HepG2 (cell line): ENCODE measurements around the gene RAB34. TPM values are rescaled to one million over a fixed set of nuclear protein-coding genes. Genes with fewer than 3 reads are reported as not detected.

Experiments
- HNRNPH1 ChIP-seq: fragments of 200-400 bp; formaldehyde crosslinking; optimal IDR thresholded peaks from 2 replicates; pipeline ENCODE3; 2017; ENCODE audit warnings: mild to moderate bottlenecking, low read depth, low read length
- HOXA7 ChIP-seq: sonication (generic); formaldehyde crosslinking; IDR thresholded peaks from 2 replicates; pipeline ENCODE4 v1.8.1; 2022; ENCODE audit warnings: mild to moderate bottlenecking, missing genetic modification reagents, moderate library complexity
- IRX3 ChIP-seq: sonication (generic); formaldehyde crosslinking; IDR thresholded peaks from 2 replicates; pipeline ENCODE4 v1.8.1; 2023; ENCODE audit warnings: mild to moderate bottlenecking, low read depth, missing genetic modification reagents, borderline replicate concordance
- KLF9 ChIP-seq: IDR thresholded peaks from 2 replicates; pipeline ENCODE4 v1.6.1; 2016; ENCODE audit warnings: low read depth
- MIXL1 ChIP-seq: IDR thresholded peaks from 2 replicates; pipeline ENCODE4 v1.6.1; 2016
- NCOR1 ChIP-seq: fragments of 200-600 bp; sonication (generic); IDR thresholded peaks from 2 replicates; pipeline ENCODE4 v1.7.0; 2017; ENCODE audit warnings: antibody characterized with exemption, low read length, borderline replicate concordance
- NFE2 ChIP-seq: sonication (generic); formaldehyde crosslinking; IDR thresholded peaks from 2 replicates; pipeline ENCODE4 v1.4.0; 2020; ENCODE audit warnings: missing genetic modification reagents
- NFYC ChIP-seq: IDR thresholded peaks from 2 replicates; pipeline ENCODE4 v1.6.1; 2016; ENCODE audit warnings: missing genetic modification reagents, missing compliant biosample characterization
- NR2C2 ChIP-seq: sonication (generic); formaldehyde crosslinking; IDR thresholded peaks from 2 replicates; pipeline ENCODE4 v1.4.0; 2020; ENCODE audit warnings: missing genetic modification reagents, mild to moderate bottlenecking, moderate library complexity, borderline replicate concordance
- SRSF1 ChIP-seq: fragments of 200-400 bp; formaldehyde crosslinking; optimal IDR thresholded peaks from 2 replicates; pipeline ENCODE3; 2017; ENCODE audit warnings: mild to moderate bottlenecking, low read depth, low read length, moderate library complexity
- ZBTB38 ChIP-seq: sonication (generic); formaldehyde crosslinking; IDR thresholded peaks from 2 replicates; pipeline ENCODE4 v1.5.1; 2020; ENCODE audit warnings: mild to moderate bottlenecking, missing genetic modification reagents
- ZC3H4 ChIP-seq: sonication (generic); formaldehyde crosslinking; IDR thresholded peaks from 2 replicates; pipeline ENCODE4 v1.4.0; 2020; ENCODE audit warnings: missing genetic modification reagents, borderline replicate concordance
- ZFP36 ChIP-seq: fragments of 150-350 bp; IDR thresholded peaks from 2 replicates; pipeline ENCODE4 v1.6.1; 2018; ENCODE audit warnings: borderline replicate concordance, low read length, low read depth; ENCODE audit not compliant: partially characterized antibody
- ZFP82 ChIP-seq: sonication (generic); formaldehyde crosslinking; IDR thresholded peaks from 2 replicates; pipeline ENCODE4 v1.5.1; 2020; ENCODE audit warnings: mild to moderate bottlenecking, missing genetic modification reagents, borderline replicate concordance
- ZNF354B ChIP-seq: sonication (generic); formaldehyde crosslinking; IDR thresholded peaks from 2 replicates; pipeline ENCODE4 v1.8.0; 2022; ENCODE audit warnings: mild to moderate bottlenecking, missing genetic modification reagents
- ZNF510 ChIP-seq: sonication (generic); formaldehyde crosslinking; IDR thresholded peaks from 2 replicates; pipeline ENCODE4 v1.4.0; 2020; ENCODE audit warnings: low read depth, mild to moderate bottlenecking, missing genetic modification reagents
- ZNF552 ChIP-seq: sonication (generic); formaldehyde crosslinking; IDR thresholded peaks from 2 replicates; pipeline ENCODE4 v1.9.0; 2022; ENCODE audit warnings: missing genetic modification reagents, mild to moderate bottlenecking, borderline replicate concordance
- polyA plus RNA-seq, 8 experiments: library from polyadenylated mRNA; depleted of rRNA in 3 of 8; stranded (reverse) in 7 of 8; unstranded in 1 of 8; fragments of >200 nt; fragmentation: Illumina TruSeq in 4 of 8; extraction: Trizol in 4 of 8; gene quantifications; 2 replicates each; pipeline versions ENCODE4 v1.2.1 to v1.2.3, GENCODE V29; 2011 to 2016; ENCODE audit warnings: low read depth in 4 of 8, missing spikeins in 1 of 8, mixed read lengths in 1 of 8; ENCODE audit not compliant: insufficient read depth in 1 of 8
- total RNA-seq, 5 experiments: library from RNA; depleted of rRNA; stranded (reverse); fragments of >200 nt; fragmentation: Illumina TruSeq; extraction: Trizol; gene quantifications; 2 replicates each; pipeline ENCODE4 v1.2.3, GENCODE V29; 2016; ENCODE audit warnings: low read depth in 1 of 5
- TF ChIP-seq, protein P1 (sequence below): sonication (generic); formaldehyde crosslinking; IDR thresholded peaks from 2 replicates; pipeline ENCODE4 v1.8.1; 2022; ENCODE audit warnings: low read depth, mild to moderate bottlenecking, missing genetic modification reagents
- TF ChIP-seq, protein P2 (sequence below): sonication (generic); formaldehyde crosslinking; IDR thresholded peaks from 2 replicates; pipeline ENCODE4 v1.5.0; 2020; ENCODE audit warnings: mild to moderate bottlenecking, missing genetic modification reagents, borderline replicate concordance
- TF ChIP-seq, protein P3 (sequence below): sonication (generic); formaldehyde crosslinking; IDR thresholded peaks from 2 replicates; pipeline ENCODE4 v1.4.0; 2020; ENCODE audit warnings: mild to moderate bottlenecking, missing genetic modification reagents
- TF ChIP-seq, protein P4 (sequence below): IDR thresholded peaks from 2 replicates; pipeline ENCODE4 v1.6.1; 2012; ENCODE audit warnings: low read depth, low read length, improper control_type of control experiment

Gene RAB34
- total and polyA plus RNA-seq, 2 of the 13 experiments (the other 11 are each of a cell fraction or from before 2014, with no cell fraction given): 0.49 TPM; not detected in 1

DNA sequence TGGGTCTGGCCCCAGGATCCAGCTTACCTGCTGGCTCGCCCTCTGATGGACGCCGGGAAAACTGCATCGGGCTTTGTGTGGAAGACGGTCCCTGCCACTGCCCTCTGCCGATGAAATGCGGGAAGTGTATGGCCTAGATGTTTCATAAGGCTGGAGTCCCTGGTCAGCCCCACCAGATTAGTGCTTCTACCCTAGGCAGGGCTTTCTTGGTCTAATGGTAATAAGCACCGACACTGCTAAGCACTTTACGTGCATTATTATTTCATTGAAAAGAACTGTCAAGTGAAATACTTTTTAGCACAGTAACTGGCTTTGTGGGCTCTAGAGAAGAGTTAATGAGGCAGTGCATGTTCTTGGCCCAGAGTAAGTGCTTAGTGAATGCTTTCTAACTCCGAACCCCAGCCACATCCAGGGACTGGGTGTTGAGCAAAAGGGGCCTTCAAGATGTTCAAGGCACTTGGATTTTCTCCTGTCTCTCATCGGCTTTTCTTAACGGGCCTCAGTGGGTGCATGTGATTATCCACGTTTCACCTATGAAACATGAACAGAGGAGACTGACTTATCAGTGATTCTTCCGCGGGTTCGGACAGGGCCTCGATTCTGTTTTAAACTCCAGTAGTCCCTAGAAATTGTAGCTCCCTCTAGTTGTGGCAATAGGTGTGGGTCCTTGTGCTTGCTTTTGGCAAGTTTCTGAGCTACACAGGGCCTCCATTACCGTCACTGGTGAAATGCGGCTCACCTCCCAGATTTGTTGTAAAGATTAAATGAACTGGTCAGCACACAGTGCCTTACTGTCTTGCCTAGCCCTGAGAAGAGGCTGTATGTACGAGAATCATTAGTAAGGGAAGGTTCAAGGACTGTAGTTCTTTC lies 32.7 kb upstream of the RAB34 start (continued):
- TF ChIP-seq, protein P1, sequence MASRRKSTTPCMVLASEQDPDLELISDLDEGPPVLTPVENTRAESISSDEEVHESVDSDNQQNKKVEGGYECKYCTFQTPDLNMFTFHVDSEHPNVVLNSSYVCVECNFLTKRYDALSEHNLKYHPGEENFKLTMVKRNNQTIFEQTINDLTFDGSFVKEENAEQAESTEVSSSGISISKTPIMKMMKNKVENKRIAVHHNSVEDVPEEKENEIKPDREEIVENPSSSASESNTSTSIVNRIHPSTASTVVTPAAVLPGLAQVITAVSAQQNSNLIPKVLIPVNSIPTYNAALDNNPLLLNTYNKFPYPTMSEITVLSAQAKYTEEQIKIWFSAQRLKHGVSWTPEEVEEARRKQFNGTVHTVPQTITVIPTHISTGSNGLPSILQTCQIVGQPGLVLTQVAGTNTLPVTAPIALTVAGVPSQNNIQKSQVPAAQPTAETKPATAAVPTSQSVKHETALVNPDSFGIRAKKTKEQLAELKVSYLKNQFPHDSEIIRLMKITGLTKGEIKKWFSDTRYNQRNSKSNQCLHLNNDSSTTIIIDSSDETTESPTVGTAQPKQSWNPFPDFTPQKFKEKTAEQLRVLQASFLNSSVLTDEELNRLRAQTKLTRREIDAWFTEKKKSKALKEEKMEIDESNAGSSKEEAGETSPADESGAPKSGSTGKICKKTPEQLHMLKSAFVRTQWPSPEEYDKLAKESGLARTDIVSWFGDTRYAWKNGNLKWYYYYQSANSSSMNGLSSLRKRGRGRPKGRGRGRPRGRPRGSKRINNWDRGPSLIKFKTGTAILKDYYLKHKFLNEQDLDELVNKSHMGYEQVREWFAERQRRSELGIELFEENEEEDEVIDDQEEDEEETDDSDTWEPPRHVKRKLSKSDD (CRISPR knock-in tag): no peak
- TF ChIP-seq ZFP36 (no peak), NR2C2 (no peak), SRSF1 (no peak), HNRNPH1 (no peak), ZNF552 (CRISPR knock-in tag) (no peak; the same call in 1 of the 2 replicates), ZC3H4 (CRISPR knock-in tag) (0 out of 2 replicates have a peak, but pooled peaks have one; percentile 16), KLF9 (CRISPR knock-in tag) (no peak; the same call in 1 of the 2 replicates), NFE2 (CRISPR knock-in tag) (no peak), MIXL1 (CRISPR knock-in tag) (peak; percentile 60; the same call in 1 of the 2 replicates), ZNF354B (no peak), IRX3 (no peak), ZNF510 (CRISPR knock-in tag) (no peak), ZBTB38 (CRISPR knock-in tag) (no peak), ZFP82 (no peak), NCOR1 (no peak), NFYC (CRISPR knock-in tag) (no peak), HOXA7 (no peak)
- TF ChIP-seq, protein P2, sequence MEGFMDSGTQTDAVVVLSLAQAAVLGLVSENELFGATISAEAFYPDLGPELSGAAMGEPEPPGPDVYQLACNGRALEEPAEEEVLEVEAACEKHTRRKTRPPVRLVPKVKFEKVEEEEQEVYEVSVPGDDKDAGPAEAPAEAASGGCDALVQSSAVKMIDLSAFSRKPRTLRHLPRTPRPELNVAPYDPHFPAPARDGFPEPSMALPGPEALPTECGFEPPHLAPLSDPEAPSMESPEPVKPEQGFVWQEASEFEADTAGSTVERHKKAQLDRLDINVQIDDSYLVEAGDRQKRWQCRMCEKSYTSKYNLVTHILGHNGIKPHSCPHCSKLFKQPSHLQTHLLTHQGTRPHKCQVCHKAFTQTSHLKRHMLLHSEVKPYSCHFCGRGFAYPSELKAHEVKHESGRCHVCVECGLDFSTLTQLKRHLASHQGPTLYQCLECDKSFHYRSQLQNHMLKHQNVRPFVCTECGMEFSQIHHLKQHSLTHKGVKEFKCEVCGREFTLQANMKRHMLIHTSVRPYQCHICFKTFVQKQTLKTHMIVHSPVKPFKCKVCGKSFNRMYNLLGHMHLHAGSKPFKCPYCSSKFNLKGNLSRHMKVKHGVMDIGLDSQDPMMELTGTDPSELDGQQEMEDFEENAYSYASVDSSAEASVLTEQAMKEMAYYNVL (CRISPR knock-in tag): no peak
- TF ChIP-seq, protein P3, sequence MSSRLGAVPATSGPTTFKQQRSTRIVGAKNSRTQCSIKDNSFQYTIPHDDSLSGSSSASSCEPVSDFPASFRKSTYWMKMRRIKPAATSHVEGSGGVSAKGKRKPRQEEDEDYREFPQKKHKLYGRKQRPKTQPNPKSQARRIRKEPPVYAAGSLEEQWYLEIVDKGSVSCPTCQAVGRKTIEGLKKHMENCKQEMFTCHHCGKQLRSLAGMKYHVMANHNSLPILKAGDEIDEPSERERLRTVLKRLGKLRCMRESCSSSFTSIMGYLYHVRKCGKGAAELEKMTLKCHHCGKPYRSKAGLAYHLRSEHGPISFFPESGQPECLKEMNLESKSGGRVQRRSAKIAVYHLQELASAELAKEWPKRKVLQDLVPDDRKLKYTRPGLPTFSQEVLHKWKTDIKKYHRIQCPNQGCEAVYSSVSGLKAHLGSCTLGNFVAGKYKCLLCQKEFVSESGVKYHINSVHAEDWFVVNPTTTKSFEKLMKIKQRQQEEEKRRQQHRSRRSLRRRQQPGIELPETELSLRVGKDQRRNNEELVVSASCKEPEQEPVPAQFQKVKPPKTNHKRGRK (CRISPR knock-in tag): no peak
- TF ChIP-seq, protein P4, sequence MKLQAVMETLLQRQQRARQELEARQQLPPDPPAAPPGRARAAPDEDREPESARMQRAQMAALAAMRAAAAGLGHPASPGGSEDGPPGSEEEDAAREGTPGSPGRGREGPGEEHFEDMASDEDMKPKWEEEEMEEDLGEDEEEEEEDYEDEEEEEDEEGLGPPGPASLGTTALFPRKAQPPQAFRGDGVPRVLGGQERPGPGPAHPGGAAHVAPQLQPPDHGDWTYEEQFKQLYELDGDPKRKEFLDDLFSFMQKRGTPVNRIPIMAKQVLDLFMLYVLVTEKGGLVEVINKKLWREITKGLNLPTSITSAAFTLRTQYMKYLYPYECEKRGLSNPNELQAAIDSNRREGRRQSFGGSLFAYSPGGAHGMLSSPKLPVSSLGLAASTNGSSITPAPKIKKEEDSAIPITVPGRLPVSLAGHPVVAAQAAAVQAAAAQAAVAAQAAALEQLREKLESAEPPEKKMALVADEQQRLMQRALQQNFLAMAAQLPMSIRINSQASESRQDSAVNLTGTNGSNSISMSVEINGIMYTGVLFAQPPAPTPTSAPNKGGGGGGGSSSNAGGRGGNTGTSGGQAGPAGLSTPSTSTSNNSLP: peak; percentile 45; the same call in 1 of the 2 replicates
